ENCODE results near the gene MAP2K7. TPM values are rescaled to one million over a fixed set of nuclear protein-coding genes. Genes with fewer than 3 reads are reported as not detected.

Gene MAP2K7
- total RNA-seq, 4 donors from 2014 or later: 11.1 to 31.2 (median 20.9) TPM

DNA sequence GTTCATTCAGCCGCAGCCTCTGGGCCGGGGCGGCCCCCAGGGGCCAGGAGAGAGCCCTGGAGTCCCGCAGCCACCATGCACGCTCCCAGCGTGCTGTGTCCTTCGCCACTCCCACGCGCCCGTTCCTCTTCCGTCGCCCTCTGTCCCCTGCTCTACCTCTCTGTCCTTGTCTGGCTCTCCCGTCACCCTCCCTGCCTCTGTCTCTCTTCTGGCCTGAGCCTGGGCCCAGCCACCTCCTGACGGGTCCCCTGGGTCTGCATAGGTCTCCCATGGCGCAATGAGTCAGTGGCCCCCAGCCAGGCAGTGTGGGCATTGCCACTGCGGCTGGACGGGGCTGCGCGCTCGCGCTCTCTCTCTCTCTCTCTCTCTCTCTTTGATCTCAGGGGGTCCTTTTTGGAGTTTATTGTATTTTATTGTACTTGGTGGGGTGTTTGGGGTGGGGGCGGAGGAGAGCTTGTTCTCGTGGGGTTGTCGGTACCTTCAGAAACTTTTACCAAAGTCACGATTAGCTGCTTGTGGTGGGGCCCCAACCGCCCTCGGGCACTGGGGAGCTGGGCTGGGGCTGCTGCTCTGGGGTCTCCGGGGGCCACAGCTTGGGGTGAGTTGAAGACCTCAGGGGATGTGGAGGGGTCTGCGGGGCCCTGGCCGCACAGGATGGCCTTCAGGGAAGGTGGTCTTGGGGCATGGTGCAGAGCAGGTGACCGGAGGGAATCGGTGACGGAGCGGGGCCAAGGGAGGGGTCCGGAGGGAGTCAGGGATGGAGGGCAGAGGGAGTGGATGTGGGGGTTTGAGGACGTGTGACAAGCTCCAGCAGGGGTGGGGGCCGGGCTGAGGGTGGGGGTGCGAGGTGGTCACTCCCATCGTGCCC lies 9.3 kb downstream of the MAP2K7 start:
- H3K27ac ChIP-seq: no peak overlapping the region
- no peaks in the 10 kb centered on the region for H3K9me3 ChIP-seq
- no peak for TF ChIP-seq EP300 (IDR thresholded peaks at IDR 0.05)
- TF ChIP-seq, protein P1, sequence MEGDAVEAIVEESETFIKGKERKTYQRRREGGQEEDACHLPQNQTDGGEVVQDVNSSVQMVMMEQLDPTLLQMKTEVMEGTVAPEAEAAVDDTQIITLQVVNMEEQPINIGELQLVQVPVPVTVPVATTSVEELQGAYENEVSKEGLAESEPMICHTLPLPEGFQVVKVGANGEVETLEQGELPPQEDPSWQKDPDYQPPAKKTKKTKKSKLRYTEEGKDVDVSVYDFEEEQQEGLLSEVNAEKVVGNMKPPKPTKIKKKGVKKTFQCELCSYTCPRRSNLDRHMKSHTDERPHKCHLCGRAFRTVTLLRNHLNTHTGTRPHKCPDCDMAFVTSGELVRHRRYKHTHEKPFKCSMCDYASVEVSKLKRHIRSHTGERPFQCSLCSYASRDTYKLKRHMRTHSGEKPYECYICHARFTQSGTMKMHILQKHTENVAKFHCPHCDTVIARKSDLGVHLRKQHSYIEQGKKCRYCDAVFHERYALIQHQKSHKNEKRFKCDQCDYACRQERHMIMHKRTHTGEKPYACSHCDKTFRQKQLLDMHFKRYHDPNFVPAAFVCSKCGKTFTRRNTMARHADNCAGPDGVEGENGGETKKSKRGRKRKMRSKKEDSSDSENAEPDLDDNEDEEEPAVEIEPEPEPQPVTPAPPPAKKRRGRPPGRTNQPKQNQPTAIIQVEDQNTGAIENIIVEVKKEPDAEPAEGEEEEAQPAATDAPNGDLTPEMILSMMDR (IDR thresholded peaks at IDR 0.05): no peak
- no peak for TF ChIP-seq POLR2A (IDR thresholded peaks at IDR 0.05)
- H3K27me3 ChIP-seq: peaks cover 0 to 33% of the 10 kb centered on the region in 2 donors
- no peak overlapping the region for H3K4me3 ChIP-seq
- peaks cover 0 to 30% (median 18%) of the 10 kb centered on the region in 4 donors for H3K4me1 ChIP-seq
- DNase-seq (ENCODE audit: low spot score in 2 of 2): no peak
- H3K36me3 ChIP-seq: peaks cover 6 to 62% (median 22%) of the 10 kb centered on the region in 3 donors
- 87 to 92% methylated on average over 36 to 38 of the region's 39 CpGs for WGBS, 2 donors

DNA sequence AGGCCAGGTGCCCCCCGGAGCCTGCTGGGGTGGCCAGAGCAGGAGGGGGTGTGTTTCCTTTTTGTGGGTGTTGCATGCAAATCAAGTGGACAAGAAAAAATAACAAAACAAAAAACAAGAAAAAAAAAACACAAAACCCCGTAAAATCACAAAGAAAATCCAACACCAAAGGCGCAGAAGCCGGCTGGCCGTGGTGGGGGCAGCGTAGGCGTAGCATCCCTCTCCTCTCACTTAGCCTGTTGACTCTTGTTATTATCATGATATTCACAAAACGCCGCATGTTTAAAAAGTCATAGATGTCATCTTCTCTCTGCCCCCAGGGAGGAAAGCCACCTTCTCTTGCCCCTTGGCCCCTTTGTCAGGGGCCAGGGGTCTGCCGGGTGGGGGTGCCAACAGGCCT lies 10.0 kb downstream of the MAP2K7 start:
- H3K9me3 ChIP-seq: no peaks in the 10 kb centered on the region
- no peak overlapping the region for H3K27ac ChIP-seq
- H3K4me1 ChIP-seq: peaks cover 0 to 30% (median 19%) of the 10 kb centered on the region in 4 donors
- TF ChIP-seq POLR2A (IDR thresholded peaks at IDR 0.05): no peak
- DNase-seq (ENCODE audit: low spot score in 2 of 2): no peak
- 74 to 81% methylated on average over 10 of the region's 10 CpGs for WGBS, 2 donors
- H3K27me3 ChIP-seq: peaks cover 0 to 41% of the 10 kb centered on the region in 2 donors
- no peak overlapping the region for H3K4me3 ChIP-seq
- peaks cover 6 to 56% (median 22%) of the 10 kb centered on the region in 3 donors for H3K36me3 ChIP-seq

DNA sequence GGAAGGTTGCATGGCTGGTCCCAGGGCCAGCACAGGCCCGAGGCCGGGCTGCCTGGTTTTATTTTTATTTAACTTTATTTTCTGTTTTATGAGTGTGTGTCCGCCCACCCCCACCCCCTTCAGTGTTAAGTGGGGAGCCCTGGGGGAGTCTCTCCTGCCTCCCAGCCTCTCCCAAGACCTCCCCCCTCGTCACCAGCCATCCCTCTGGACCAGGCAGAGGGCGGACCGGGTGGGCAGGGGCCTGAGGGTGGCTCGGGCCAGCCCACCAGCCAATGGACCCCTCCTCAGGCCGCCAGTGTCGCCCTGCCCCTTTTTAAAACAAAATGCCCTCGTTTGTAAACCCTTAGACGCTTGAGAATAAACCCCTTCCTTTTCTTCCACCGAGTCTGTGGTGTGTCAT lies 10.4 kb downstream of the MAP2K7 start:
- 49% methylated on average over 12 of the region's 12 CpGs for WGBS, 2 donors
- H3K4me1 ChIP-seq: peaks cover 0 to 34% (median 19%) of the 10 kb centered on the region in 4 donors
- H3K9me3 ChIP-seq: no peaks in the 10 kb centered on the region
- peaks cover 6 to 51% (median 22%) of the 10 kb centered on the region in 3 donors for H3K36me3 ChIP-seq
- no peak overlapping the region for H3K27ac ChIP-seq
- peaks cover 0 to 45% of the 10 kb centered on the region in 2 donors for H3K27me3 ChIP-seq
- no peak overlapping the region for H3K4me3 ChIP-seq
- TF ChIP-seq, protein P1 (IDR thresholded peaks at IDR 0.05): no peak
- TF ChIP-seq POLR2A (IDR thresholded peaks at IDR 0.05): no peak
- no peak for TF ChIP-seq EP300 (IDR thresholded peaks at IDR 0.05)
- DNase-seq (ENCODE audit: low spot score in 2 of 2): no peak

DNA sequence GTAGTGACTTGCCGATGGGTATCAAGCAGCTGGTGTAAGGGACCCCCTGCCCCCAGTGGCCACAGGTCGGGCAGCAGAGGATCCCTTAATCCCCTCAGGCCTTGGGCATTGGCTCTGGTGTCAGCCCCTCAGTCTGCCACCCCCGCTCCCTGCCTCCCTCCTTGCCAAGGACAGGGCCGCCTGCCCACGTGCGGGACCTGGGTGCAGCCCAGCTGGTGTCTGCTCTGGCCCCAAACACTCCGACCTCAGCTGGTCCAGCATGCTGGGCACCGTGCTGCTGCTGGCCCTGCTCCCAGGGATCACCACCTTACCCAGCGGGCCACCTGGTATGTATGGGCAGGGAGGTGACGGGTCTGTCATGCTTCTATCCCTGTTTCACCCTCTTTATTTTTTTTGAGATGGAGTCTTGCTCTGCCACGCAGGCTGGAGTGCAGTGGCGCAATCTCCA lies 10.9 kb downstream of the MAP2K7 start, which contains the start of gene TGFBR3L:
TGFBR3L (plus strand) TSS at position 233 of the 448 bp plus-strand sequence.
- DNase-seq (ENCODE audit: low spot score in 2 of 2): no peak
- H3K27me3 ChIP-seq: peaks cover 0 to 48% of the 10 kb centered on the region in 2 donors
- TF ChIP-seq EP300 (IDR thresholded peaks at IDR 0.05): no peak
- TF ChIP-seq, protein P1 (IDR thresholded peaks at IDR 0.05): no peak
- no peak for TF ChIP-seq POLR2A (IDR thresholded peaks at IDR 0.05)
- H3K27ac ChIP-seq: no peak within 1 kb of the TSS
- 63 to 77% methylated on average over 8 to 9 of the region's 12 CpGs for WGBS, 2 donors
- peaks cover 6 to 46% (median 22%) of the 10 kb centered on the region in 3 donors for H3K36me3 ChIP-seq
- no peaks in the 10 kb centered on the region for H3K9me3 ChIP-seq
- no peak within 1 kb of the TSS for H3K4me3 ChIP-seq
- peaks cover 0 to 39% (median 19%) of the 10 kb centered on the region in 4 donors for H3K4me1 ChIP-seq

DNA sequence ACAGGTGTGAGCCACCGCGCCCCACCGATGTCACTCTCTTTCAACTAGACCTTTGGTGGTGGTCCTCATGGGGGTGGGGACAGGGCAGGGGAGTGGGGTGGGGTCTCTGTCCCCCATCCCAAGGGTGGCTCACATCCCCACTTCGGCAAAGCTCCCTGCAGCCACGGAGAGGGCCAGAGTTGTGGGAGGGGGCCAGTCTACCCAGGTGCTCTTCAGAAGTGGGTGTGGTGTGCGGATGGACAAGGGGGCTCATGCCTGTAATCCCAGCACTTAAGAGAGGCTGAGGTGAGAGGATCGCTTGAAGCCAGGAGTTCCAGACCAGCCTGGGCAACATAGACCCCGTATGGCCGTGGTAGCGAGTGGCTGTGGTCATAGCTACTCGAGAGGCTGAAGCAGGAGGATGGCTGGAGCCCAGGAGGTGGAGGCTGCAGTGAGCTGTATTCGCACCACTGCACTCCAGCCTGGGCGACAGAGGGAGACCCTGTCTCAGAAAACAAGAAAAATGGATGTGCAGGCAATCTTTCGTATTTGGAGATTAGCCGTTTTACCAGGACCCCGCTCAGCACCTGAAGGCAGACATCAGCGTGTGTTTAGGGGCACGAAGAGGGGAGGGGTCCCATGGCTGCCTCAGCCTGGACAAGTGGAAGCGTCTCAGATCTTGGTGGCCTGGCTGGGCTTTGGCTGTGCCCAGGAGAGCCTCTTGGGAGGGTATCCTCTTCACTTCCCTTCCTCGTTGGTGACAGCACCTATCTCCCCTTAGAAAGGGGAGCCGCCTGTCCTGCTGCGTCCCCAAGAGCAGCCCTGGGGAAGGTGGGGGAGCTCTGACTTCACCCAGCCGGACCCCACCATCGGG lies 11.8 kb downstream of the MAP2K7 start:
- no peak overlapping the region for H3K4me3 ChIP-seq
- 49 to 50% methylated on average over 19 to 20 of the region's 24 CpGs for WGBS, 2 donors
- peaks cover 5 to 38% (median 17%) of the 10 kb centered on the region in 3 donors for H3K36me3 ChIP-seq
- no peak for TF ChIP-seq POLR2A (IDR thresholded peaks at IDR 0.05)
- TF ChIP-seq EP300 (IDR thresholded peaks at IDR 0.05): no peak
- TF ChIP-seq, protein P1 (IDR thresholded peaks at IDR 0.05): no peak
- DNase-seq (ENCODE audit: low spot score in 2 of 2): no peak
- no peaks in the 10 kb centered on the region for H3K9me3 ChIP-seq
- peaks cover 0 to 48% of the 10 kb centered on the region in 2 donors for H3K27me3 ChIP-seq
- H3K4me1 ChIP-seq: peaks cover 0 to 43% (median 19%) of the 10 kb centered on the region in 4 donors
- H3K27ac ChIP-seq: no peak overlapping the region
